ENCODE measurements around the gene RGP1.

GRCh38 chr9:35745569-35745968 is 3.5 kb upstream of the RGP1 start:
- TF ChIP-seq, protein P1, sequence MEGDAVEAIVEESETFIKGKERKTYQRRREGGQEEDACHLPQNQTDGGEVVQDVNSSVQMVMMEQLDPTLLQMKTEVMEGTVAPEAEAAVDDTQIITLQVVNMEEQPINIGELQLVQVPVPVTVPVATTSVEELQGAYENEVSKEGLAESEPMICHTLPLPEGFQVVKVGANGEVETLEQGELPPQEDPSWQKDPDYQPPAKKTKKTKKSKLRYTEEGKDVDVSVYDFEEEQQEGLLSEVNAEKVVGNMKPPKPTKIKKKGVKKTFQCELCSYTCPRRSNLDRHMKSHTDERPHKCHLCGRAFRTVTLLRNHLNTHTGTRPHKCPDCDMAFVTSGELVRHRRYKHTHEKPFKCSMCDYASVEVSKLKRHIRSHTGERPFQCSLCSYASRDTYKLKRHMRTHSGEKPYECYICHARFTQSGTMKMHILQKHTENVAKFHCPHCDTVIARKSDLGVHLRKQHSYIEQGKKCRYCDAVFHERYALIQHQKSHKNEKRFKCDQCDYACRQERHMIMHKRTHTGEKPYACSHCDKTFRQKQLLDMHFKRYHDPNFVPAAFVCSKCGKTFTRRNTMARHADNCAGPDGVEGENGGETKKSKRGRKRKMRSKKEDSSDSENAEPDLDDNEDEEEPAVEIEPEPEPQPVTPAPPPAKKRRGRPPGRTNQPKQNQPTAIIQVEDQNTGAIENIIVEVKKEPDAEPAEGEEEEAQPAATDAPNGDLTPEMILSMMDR (IDR thresholded peaks at IDR 0.05): no peak
- no peak for TF ChIP-seq POLR2AphosphoS5 (IDR thresholded peaks at IDR 0.05; ENCODE audit: low read depth, low read length)
- no peak for TF ChIP-seq REST (IDR thresholded peaks at IDR 0.05; ENCODE audit: low read depth, low read length)
- TF ChIP-seq ELF1 (IDR thresholded peaks at IDR 0.05): no peak
- TF ChIP-seq USF2 (IDR thresholded peaks at IDR 0.05; ENCODE audit: borderline replicate concordance, low read depth, low read length): no peak
- no peak for TF ChIP-seq TAF1 (IDR thresholded peaks at IDR 0.05; ENCODE audit: borderline replicate concordance, low read depth, low read length)
- TF ChIP-seq EZH2phosphoT487 (IDR thresholded peaks at IDR 0.05; ENCODE audit: borderline replicate concordance, low read depth): no peak
- no peak for TF ChIP-seq SIN3A (IDR thresholded peaks at IDR 0.05; ENCODE audit: borderline replicate concordance, low read depth, low read length)
- TF ChIP-seq, protein P2, sequence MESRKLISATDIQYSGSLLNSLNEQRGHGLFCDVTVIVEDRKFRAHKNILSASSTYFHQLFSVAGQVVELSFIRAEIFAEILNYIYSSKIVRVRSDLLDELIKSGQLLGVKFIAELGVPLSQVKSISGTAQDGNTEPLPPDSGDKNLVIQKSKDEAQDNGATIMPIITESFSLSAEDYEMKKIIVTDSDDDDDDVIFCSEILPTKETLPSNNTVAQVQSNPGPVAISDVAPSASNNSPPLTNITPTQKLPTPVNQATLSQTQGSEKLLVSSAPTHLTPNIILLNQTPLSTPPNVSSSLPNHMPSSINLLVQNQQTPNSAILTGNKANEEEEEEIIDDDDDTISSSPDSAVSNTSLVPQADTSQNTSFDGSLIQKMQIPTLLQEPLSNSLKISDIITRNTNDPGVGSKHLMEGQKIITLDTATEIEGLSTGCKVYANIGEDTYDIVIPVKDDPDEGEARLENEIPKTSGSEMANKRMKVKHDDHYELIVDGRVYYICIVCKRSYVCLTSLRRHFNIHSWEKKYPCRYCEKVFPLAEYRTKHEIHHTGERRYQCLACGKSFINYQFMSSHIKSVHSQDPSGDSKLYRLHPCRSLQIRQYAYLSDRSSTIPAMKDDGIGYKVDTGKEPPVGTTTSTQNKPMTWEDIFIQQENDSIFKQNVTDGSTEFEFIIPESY (IDR thresholded peaks at IDR 0.05; ENCODE audit: borderline replicate concordance, low read depth): no peak
